Gastroesophageal sphincter (tissue), 3 donors: ENCODE data around the gene C5.

Experiments used
- CTCF ChIP-seq, 4 experiments: fragments of 200-600 bp in 2 of 4; fragments of 450-650 bp in 2 of 4; sonication (generic) in 1 of 4; IDR thresholded peaks; one replicate each; pipeline ENCODE4 v1.5.1; 2017 to 2019; ENCODE audit warnings: antibody characterized with exemption in 4 of 4, mild to moderate bottlenecking in 2 of 4, moderate library complexity in 2 of 4
- POLR2AphosphoS5 ChIP-seq: sonication (generic); formaldehyde crosslinking; IDR thresholded peaks from one replicate; pipeline ENCODE4 v1.6.1; 2017; ENCODE audit warnings: antibody characterized with exemption

DNA sequence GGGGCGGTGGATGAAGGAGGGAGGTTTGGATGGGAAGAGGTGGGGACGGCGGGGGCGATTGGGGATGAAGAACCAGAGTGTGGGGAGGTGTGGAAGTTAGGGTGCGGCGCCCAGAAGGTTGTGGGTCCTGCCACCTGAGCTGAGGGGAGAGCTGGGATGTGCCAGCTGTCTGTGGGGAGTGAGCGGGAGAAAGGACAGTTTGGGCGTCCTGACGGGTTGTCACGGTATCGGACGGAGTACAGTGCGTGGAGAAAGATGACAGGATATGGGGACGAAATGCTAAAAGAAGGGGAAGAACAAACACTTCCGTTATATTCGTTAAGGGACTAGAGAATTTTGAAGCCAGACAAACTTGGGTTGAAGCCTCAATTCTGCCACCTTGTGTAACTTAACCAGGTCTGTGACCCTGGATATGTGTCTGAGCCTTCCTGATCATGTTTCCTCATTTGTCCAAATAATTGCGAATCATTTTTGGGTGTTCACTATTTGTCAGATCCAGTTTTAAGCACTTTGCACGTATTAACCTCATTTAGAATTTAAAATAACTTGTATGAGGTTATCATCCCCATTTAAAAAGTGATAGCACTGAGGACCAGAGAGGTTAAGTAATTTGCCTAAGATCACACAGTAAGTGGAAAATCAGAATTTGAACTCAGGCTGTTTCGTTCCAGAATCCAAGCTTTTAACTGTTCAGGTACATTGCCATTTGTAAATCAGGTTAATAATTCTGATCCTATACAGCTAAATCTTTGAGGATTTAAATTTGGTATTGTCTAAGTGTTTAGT, 25.4 kb upstream of the C5 start:
- TF ChIP-seq CTCF (IDR thresholded peaks at IDR 0.05), result no peak
- no peak for TF ChIP-seq POLR2AphosphoS5
